A549 treated with AZD9567 at 1 μM for 4 hours (cell line): ENCODE results near the gene GON4L. TPM values are rescaled to one million over a fixed set of nuclear protein-coding genes. Genes with fewer than 3 reads are reported as not detected.

Experiments used
- total RNA-seq: library from RNA; stranded (reverse); fragments of 200-300 nt; extraction: Qiagen RNA extraction; gene quantifications from 5 replicates; pipeline ENCODE4 v1.2.3, GENCODE V29; 2022; ENCODE audit not compliant: insufficient read depth

Gene GON4L, protein sequence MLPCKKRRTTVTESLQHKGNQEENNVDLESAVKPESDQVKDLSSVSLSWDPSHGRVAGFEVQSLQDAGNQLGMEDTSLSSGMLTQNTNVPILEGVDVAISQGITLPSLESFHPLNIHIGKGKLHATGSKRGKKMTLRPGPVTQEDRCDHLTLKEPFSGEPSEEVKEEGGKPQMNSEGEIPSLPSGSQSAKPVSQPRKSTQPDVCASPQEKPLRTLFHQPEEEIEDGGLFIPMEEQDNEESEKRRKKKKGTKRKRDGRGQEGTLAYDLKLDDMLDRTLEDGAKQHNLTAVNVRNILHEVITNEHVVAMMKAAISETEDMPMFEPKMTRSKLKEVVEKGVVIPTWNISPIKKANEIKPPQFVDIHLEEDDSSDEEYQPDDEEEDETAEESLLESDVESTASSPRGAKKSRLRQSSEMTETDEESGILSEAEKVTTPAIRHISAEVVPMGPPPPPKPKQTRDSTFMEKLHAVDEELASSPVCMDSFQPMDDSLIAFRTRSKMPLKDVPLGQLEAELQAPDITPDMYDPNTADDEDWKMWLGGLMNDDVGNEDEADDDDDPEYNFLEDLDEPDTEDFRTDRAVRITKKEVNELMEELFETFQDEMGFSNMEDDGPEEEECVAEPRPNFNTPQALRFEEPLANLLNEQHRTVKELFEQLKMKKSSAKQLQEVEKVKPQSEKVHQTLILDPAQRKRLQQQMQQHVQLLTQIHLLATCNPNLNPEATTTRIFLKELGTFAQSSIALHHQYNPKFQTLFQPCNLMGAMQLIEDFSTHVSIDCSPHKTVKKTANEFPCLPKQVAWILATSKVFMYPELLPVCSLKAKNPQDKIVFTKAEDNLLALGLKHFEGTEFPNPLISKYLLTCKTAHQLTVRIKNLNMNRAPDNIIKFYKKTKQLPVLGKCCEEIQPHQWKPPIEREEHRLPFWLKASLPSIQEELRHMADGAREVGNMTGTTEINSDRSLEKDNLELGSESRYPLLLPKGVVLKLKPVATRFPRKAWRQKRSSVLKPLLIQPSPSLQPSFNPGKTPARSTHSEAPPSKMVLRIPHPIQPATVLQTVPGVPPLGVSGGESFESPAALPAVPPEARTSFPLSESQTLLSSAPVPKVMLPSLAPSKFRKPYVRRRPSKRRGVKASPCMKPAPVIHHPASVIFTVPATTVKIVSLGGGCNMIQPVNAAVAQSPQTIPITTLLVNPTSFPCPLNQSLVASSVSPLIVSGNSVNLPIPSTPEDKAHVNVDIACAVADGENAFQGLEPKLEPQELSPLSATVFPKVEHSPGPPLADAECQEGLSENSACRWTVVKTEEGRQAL (N-terminal part only)
- total RNA-seq: 11.3 to 16.5 TPM (median 15.0 TPM) in 5 replicates

DNA sequence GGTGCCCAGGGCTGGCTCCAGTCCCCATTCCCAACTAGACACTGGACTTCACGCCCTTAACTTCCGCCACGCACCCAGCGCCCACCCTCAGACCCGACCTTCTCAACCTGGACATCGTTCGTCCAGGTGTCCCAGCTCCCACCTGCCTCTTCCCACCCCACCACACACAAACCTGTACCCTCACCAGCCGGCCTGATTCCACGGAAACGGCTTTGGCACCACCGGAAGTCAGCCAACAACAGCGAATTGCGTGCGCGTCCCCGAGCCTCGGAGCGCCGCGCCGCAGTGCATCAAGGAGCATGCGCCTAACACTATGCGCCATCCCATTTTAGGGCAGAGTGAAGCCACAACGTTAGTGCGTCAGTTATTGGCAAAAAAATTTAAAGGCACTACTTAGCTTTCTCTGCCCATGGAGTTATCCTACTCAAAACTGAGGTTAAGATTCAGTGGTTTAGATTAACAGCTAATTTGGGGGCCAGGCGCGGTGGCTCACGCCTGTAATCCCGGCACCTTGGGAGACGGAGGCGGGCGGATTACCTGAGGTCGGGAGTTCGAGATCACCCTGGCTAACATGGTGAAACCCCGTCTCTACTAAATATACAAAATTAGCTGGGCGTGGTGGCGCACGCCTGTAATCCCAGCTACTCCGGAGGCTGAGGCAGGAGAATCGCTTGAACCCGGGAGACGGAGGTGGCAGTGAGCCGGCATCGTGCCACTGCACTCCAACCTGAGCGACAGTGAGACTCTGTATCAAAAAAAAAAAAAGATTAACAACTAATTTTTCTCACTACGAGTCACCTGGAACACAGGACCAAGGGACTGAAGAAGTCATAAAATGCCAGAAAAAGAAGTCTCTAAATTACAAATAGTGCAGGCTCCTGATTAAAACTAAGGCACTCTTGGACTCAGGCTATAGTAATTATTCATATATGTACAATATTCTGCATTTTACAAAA lies at the start of gene GON4L:
Gene GON4L (minus strand): TSS at position 240 of the 956 bp plus-strand sequence. CDS start 3,434 bp downstream, outside the sequence.

DNA sequence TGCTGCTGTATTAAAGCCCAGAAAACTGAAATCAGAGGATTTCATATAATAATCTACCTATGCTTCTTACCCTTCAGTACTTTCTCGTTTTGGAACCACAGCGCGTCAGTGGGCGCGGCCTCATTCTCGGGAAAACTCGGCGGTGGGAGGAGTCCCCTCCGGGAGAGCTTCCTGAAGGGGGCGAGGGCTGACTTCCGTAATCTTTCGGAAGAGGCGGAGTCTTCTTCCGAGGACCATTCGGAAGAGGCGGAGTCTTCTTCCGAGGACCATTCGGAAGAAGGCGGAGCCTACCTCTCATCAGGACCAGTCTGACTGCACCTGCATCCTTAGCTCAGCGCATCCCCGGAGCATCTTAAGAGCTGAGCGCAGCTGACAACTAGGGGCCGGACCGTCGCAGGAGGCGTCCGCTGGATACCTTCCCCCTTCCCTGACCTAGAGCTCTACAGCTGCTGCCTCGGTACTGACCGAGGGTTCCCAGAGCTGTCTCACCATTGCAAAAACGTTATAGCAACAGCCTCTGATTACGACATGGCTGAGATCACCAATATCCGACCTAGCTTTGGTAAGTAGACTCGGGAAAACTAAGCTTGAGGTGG lies 2.3 kb upstream of the GON4L start, which contains the start of gene SYT11:
Gene SYT11 (plus strand): TSS at position 334 of the 596 bp plus-strand sequence. CDS start 195 bp downstream, at position 529.

Other genes with a start within 250 kb of the GON4L start
- gene MSTO1, start 247.0 kb downstream of the GON4L start, total RNA-seq: 38.7 to 51.1 TPM (median 44.4 TPM) in 5 replicates
- 44.0 to 46.5 TPM (median 46.0 TPM) in 5 replicates for gene YY1AP1, start 168.4 kb downstream of the GON4L start, total RNA-seq
- 116 to 147 TPM (median 118 TPM) in 5 replicates for gene DAP3, start 168.1 kb downstream of the GON4L start, total RNA-seq
- 1.1 to 1.3 TPM (median 1.2 TPM) in 5 replicates for gene SYT11, start 2.4 kb upstream of the GON4L start, total RNA-seq
- 11.4 to 22.1 TPM (median 20.9 TPM) in 5 replicates for gene RIT1, start 54.1 kb upstream of the GON4L start, total RNA-seq
- gene KHDC4, start 77.2 kb upstream of the GON4L start, total RNA-seq: 16.5 to 26.8 TPM (median 24.4 TPM) in 5 replicates
- gene RXFP4, start 84.4 kb upstream of the GON4L start, total RNA-seq: not detected in 5 replicates
- 28.7 to 34.5 TPM (median 32.0 TPM) in 5 replicates for gene ARHGEF2, start 121.3 kb upstream of the GON4L start, total RNA-seq
- 256 to 265 TPM (median 262 TPM) in 5 replicates for gene SSR2, start 163.7 kb upstream of the GON4L start, total RNA-seq
- 36.3 to 42.3 TPM (median 39.8 TPM) in 5 replicates for gene UBQLN4, start 196.6 kb upstream of the GON4L start, total RNA-seq
- gene LAMTOR2, start 197.6 kb upstream of the GON4L start, total RNA-seq: 129 to 164 TPM (median 158 TPM) in 5 replicates
- not detected in 5 replicates for gene RAB25, start 203.9 kb upstream of the GON4L start, total RNA-seq
- gene MEX3A, start 225.3 kb upstream of the GON4L start, total RNA-seq: 0.82 to 2.4 TPM (median 1.4 TPM) in 5 replicates